OCI-LY7 (cell line): Measurements from ENCODE around the gene CYP17A1.

Source experiments
- CTCF ChIP-seq: fragments of 200-600 bp; sonication (generic); conservative IDR thresholded peaks from 2 replicates; pipeline ENCODE4 v1.5.1; 2014; ENCODE audit warnings: mild to moderate bottlenecking, antibody characterized with exemption, low read length, moderate library complexity, mixed read lengths
- EZH2phosphoT487 ChIP-seq: fragments of 200-600 bp; sonication (generic); IDR thresholded peaks from 2 replicates; pipeline ENCODE4 v1.6.1; 2018; ENCODE audit warnings: low read depth, borderline replicate concordance, mild to moderate bottlenecking, mixed run types, antibody characterized with exemption, low read length, moderate library complexity, mixed read lengths

- TF ChIP-seq CTCF (no peak), EZH2phosphoT487 (no peak)
These were observed 26.4 kb upstream of the CYP17A1 start for GRCh38 chr10:102863660-102864059.
